ENCODE results near the gene FIG4. TPM values are rescaled to one million over a fixed set of nuclear protein-coding genes. Genes with fewer than 3 reads are reported as not detected.

FIG4 gene
- total RNA-seq, 1 experiment from 2014 or later, result 23.1 TPM

DNA sequence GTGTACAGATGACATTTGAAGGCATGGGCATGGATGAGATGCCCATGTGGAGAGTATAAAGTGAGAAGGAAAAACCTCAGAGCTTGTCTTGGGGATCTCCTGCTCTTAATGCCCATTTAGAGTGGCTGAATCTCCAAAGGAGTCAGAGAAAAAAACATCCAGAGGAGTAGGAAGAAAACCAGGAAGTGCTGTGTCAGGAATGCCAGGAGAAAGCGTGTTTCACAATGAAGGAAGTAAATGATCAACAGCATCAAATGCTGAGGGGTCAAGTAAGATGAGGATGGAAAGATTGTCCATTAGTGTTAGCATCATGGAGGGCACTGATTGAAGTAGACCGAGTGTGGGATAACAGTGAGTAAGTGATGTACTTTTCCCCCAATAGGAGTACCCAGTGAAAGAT is 56.1 kb downstream of the FIG4 start:
- no peak overlapping the region for H3K27ac Mint-ChIP-seq
- Histone ChIP-seq H3K9ac (ENCODE audit: extremely low read depth, insufficient read length, low read length) (no peak overlapping the region), H3K27ac (ENCODE audit: insufficient read length, low read depth, low read length) (no peak overlapping the region), H3K14ac (ENCODE audit: insufficient read depth, low read length) (no peak overlapping the region), H3K79me2 (ENCODE audit: insufficient read depth, low read length) (no peaks in the 10 kb centered on the region), H3K79me1 (ENCODE audit: insufficient read depth, low read depth, low read length, poor library complexity, severe bottlenecking) (no peaks in the 10 kb centered on the region), H3K27me3 (ENCODE audit: insufficient read depth, low read length) (no peaks in the 10 kb centered on the region), H3K56ac (ENCODE audit: insufficient read length, low read depth, low read length) (no peak overlapping the region), H2BK5ac (ENCODE audit: insufficient read length, low read length) (no peak overlapping the region), H3K9me3 (ENCODE audit: control insufficient read depth, low read depth, low read length) (no peaks in the 10 kb centered on the region), H2BK12ac (ENCODE audit: insufficient read length, low read depth, low read length) (no peak overlapping the region), H4K8ac (replicated peaks; ENCODE audit: insufficient read length, low read depth, low read length) (no peak overlapping the region), H4K20me1 (ENCODE audit: control insufficient read depth, insufficient read depth, insufficient read length) (no peaks in the 10 kb centered on the region), H2AK5ac (ENCODE audit: insufficient read length, low read length) (no peak overlapping the region), H3K4me1 (ENCODE audit: insufficient read depth, low read length) (no peaks in the 10 kb centered on the region), H3T11ph (ENCODE audit: low read length) (no peak overlapping the region), H3K4me2 (ENCODE audit: insufficient read depth, insufficient read length, low read length) (no peak overlapping the region), H3K18ac (ENCODE audit: insufficient read length, low read depth, low read length) (no peak overlapping the region), H2BK120ac (ENCODE audit: low read depth, low read length, poor library complexity, severe bottlenecking) (no peak overlapping the region), H2AFZ (ENCODE audit: low read length) (no peak overlapping the region), H4K5ac (ENCODE audit: insufficient read length, low read depth, low read length) (no peak overlapping the region), H2BK20ac (ENCODE audit: low read depth, low read length, poor library complexity, severe bottlenecking) (no peak overlapping the region), H3K23ac (ENCODE audit: insufficient read length, low read depth, low read length) (no peak overlapping the region), H3K23me2 (ENCODE audit: insufficient read length, low read depth, low read length, poor library complexity, severe bottlenecking) (no peaks in the 10 kb centered on the region), H2BK15ac (ENCODE audit: low read depth, low read length) (no peak overlapping the region), H3K4ac (ENCODE audit: low read depth, low read length) (no peak overlapping the region), H4K91ac (ENCODE audit: insufficient read length, low read depth, low read length) (no peak overlapping the region)
- no peaks in the 10 kb centered on the region for H3K27me3 Mint-ChIP-seq (ENCODE audit: low read depth)
- H3K4me3 Mint-ChIP-seq, result no peak overlapping the region
- H3K36me3 Mint-ChIP-seq (ENCODE audit: insufficient read depth in 1 of 3, low read depth in 3 of 3), result peaks cover 3 to 16% (median 13%) of the 10 kb centered on the region in 3 experiments; a peak in 5 of 7 replicates
- H3K9me3 Mint-ChIP-seq, result no peaks in the 10 kb centered on the region; a peak in 1 of 5 replicates
- DNase-seq, result no peak
- no CpG with 5 or more reads among the region's 2 CpGs for WGBS (ENCODE audit: extremely low coverage, insufficient read length, low lambda C conversion rate)
- H3K4me1 Mint-ChIP-seq, result no peaks in the 10 kb centered on the region
- TF ChIP-seq, protein P1, sequence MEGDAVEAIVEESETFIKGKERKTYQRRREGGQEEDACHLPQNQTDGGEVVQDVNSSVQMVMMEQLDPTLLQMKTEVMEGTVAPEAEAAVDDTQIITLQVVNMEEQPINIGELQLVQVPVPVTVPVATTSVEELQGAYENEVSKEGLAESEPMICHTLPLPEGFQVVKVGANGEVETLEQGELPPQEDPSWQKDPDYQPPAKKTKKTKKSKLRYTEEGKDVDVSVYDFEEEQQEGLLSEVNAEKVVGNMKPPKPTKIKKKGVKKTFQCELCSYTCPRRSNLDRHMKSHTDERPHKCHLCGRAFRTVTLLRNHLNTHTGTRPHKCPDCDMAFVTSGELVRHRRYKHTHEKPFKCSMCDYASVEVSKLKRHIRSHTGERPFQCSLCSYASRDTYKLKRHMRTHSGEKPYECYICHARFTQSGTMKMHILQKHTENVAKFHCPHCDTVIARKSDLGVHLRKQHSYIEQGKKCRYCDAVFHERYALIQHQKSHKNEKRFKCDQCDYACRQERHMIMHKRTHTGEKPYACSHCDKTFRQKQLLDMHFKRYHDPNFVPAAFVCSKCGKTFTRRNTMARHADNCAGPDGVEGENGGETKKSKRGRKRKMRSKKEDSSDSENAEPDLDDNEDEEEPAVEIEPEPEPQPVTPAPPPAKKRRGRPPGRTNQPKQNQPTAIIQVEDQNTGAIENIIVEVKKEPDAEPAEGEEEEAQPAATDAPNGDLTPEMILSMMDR (conservative IDR thresholded peaks at IDR 0.05), result no peak
